Medulla oblongata (tissue), 1 donor: ENCODE measurements around the gene LYL1.
A peak's percentile ranks its signal among the peaks of the same experiment; 100 is the strongest.
"Not testable (repeated sequence)": the region's sequence is repeated elsewhere in the genome, so short reads cannot be mapped to it uniquely, and the experiment has no call there.

Source experiments
- DNase-seq: peaks from one replicate; pipeline ENCODE4 v3.0.0-alpha.2; 2015; ENCODE audit errors: extremely low spot score

The LYL1 gene

GRCh38 chr19:13102666-13103580, at the start of gene LYL1:
TSS of gene LYL1 (minus strand) at chr19:13102858. CDS start at chr19:13101171, 1,687 bp downstream.
- DNase-seq = peak; percentile 84

- DNase-seq = peak; percentile 98
These were observed 49.1 kb upstream of the LYL1 start for GRCh38 chr19:13151605-13152355.

GRCh38 chr19:13150931-13151604, 48.4 kb upstream of the LYL1 start:
- no peak for DNase-seq

GRCh38 chr19:13150187-13150930, 47.7 kb upstream of the LYL1 start, which contains the start of the genes IER2 and STX10:
TSS of gene IER2 (plus strand) at chr19:13150411. CDS start at chr19:13153187, 2,776 bp downstream.
TSS of gene STX10 (minus strand) at chr19:13150375. CDS start at chr19:13150173, 202 bp downstream.
- DNase-seq = peak; percentile 97

- DNase-seq = no peak
These were observed 47.0 kb upstream of the LYL1 start for GRCh38 chr19:13149628-13150186.

- DNase-seq = not testable (repeated sequence)
These were observed 46.5 kb upstream of the LYL1 start for GRCh38 chr19:13149173-13149627.

GRCh38 chr19:13146763-13147563, 44.3 kb upstream of the LYL1 start:
- no peak for DNase-seq

GRCh38 chr19:13139633-13140311, 37.1 kb upstream of the LYL1 start:
- DNase-seq = no peak

GRCh38 chr19:13138916-13139198, 36.2 kb upstream of the LYL1 start:
- no peak for DNase-seq

- no peak for DNase-seq
These were observed 35.7 kb upstream of the LYL1 start for GRCh38 chr19:13138171-13138915.

GRCh38 chr19:13137290-13137794, 34.7 kb upstream of the LYL1 start:
- no peak for DNase-seq

GRCh38 chr19:13135068-13136062, 32.7 kb upstream of the LYL1 start:
- no peak for DNase-seq

GRCh38 chr19:13134626-13135025, 32.0 kb upstream of the LYL1 start:
- DNase-seq = no peak

- peak; percentile 65 for DNase-seq
These were observed 30.7 kb upstream of the LYL1 start for GRCh38 chr19:13133241-13133870.

- no peak for DNase-seq
These were observed 30.0 kb upstream of the LYL1 start for GRCh38 chr19:13132471-13133180.

GRCh38 chr19:13130886-13131490, 28.3 kb upstream of the LYL1 start:
- DNase-seq = no peak
